SK-N-MC (cell line): ENCODE measurements around the gene MED13L.
A peak's percentile ranks its signal among the peaks of the same experiment; 100 is the strongest.
"Not testable (repeated sequence)": the region's sequence is repeated elsewhere in the genome, so short reads cannot be mapped to it uniquely, and the experiment has no call there.

Source experiments
- DNase-seq: peaks from one replicate; pipeline ENCODE4 v3.0.0-alpha.2; 2011; ENCODE audit warnings: low read depth, low spot score
- H3K27ac ChIP-seq: fragments of 200-600 bp; sonication (generic); 2 replicates; pipeline ENCODE4 v1.5.1; 2016; ENCODE audit warnings: mixed run types
- H3K36me3 ChIP-seq: fragments of 200-600 bp; sonication (generic); 2 replicates; pipeline ENCODE4 v1.6.1; 2017; ENCODE audit warnings: antibody characterized with exemption, low read length, mixed read lengths; ENCODE audit not compliant: insufficient read depth
- H3K4me3 ChIP-seq: fragments of 200-600 bp; sonication (generic); 2 replicates; pipeline ENCODE4 v1.5.1; 2016
- H3K9ac ChIP-seq: fragments of 200-600 bp; sonication (generic); 2 replicates; pipeline ENCODE4 v1.8.0; 2017; ENCODE audit warnings: mixed run types, mixed read lengths; ENCODE audit not compliant: insufficient read length
- H3K9me3 ChIP-seq: fragments of 200-600 bp; sonication (generic); 2 replicates; pipeline ENCODE4 v1.6.1; 2017; ENCODE audit warnings: low read depth, mild to moderate bottlenecking, antibody characterized with exemption, low read length, moderate library complexity, mixed read lengths
- EZH2 ChIP-seq: fragments of 200-600 bp; sonication (generic); IDR thresholded peaks from one replicate; pipeline ENCODE4 v1.6.1; 2017; ENCODE audit warnings: antibody characterized with exemption
- FOXP2 ChIP-seq: optimal IDR thresholded peaks from 2 replicates; pipeline ENCODE3; 2011; ENCODE audit warnings: mild to moderate bottlenecking, moderate library complexity; ENCODE audit not compliant: insufficient read depth; ENCODE audit errors: extremely low read length, control extremely low read depth
- POLR2AphosphoS5 ChIP-seq: IDR thresholded peaks from 2 replicates; pipeline ENCODE4 v1.6.1; 2012; ENCODE audit warnings: mild to moderate bottlenecking, low read depth, low read length, borderline replicate concordance

The MED13L gene

GRCh38 chr12:116291218-116291617 is 13.7 kb upstream of the MED13L start:
- no peaks in the 10 kb centered on the region for H3K9me3 ChIP-seq
- no peaks in the 10 kb centered on the region for H3K36me3 ChIP-seq
- no peak overlapping the region for H3K27ac ChIP-seq
- no peak overlapping the region for H3K9ac ChIP-seq
- TF ChIP-seq FOXP2 = no peak
- no peak for TF ChIP-seq POLR2AphosphoS5
- TF ChIP-seq EZH2 = no peak
- no peak overlapping the region for H3K4me3 ChIP-seq
- no peak for DNase-seq

- no peak for TF ChIP-seq FOXP2
- TF ChIP-seq EZH2 = no peak
- TF ChIP-seq POLR2AphosphoS5 = no peak
- no peak for DNase-seq
- Histone ChIP-seq H3K9ac (no peak overlapping the region), H3K9me3 (no peaks in the 10 kb centered on the region), H3K27ac (no peak overlapping the region), H3K36me3 (no peaks in the 10 kb centered on the region), H3K4me3 (no peak overlapping the region)
Observed at GRCh38 chr12:116288735-116289134, 11.2 kb upstream of the MED13L start.

- H3K9ac ChIP-seq = no peak overlapping the region
- TF ChIP-seq POLR2AphosphoS5 = no peak
- no peak for TF ChIP-seq FOXP2
- TF ChIP-seq EZH2 = no peak
- H3K9me3 ChIP-seq = no peaks in the 10 kb centered on the region
- H3K36me3 ChIP-seq = no peaks in the 10 kb centered on the region
- no peak overlapping the region for H3K4me3 ChIP-seq
- DNase-seq = no peak
- H3K27ac ChIP-seq = peak overlapping the region; percentile 75
Observed at GRCh38 chr12:116287842-116288301, 10.4 kb upstream of the MED13L start.

- DNase-seq = no peak
- TF ChIP-seq POLR2AphosphoS5 (no peak), EZH2 (no peak), FOXP2 (no peak)
- Histone ChIP-seq H3K36me3 (no peaks in the 10 kb centered on the region), H3K9ac (no peak overlapping the region), H3K4me3 (no peak overlapping the region), H3K9me3 (no peaks in the 10 kb centered on the region), H3K27ac (no peak overlapping the region)
Observed at GRCh38 chr12:116284396-116284795, 6.9 kb upstream of the MED13L start.

GRCh38 chr12:116283881-116284280 is 6.4 kb upstream of the MED13L start:
- not testable (repeated sequence) for DNase-seq, H3K36me3 ChIP-seq, H3K9me3 ChIP-seq, H3K27ac ChIP-seq, H3K9ac ChIP-seq, H3K4me3 ChIP-seq

- no peak for DNase-seq
- no peak overlapping the region for H3K9ac ChIP-seq
- no peak for TF ChIP-seq EZH2
- TF ChIP-seq POLR2AphosphoS5 = no peak
- no peak for TF ChIP-seq FOXP2
- no peak overlapping the region for H3K27ac ChIP-seq
- no peaks in the 10 kb centered on the region for H3K9me3 ChIP-seq
- H3K4me3 ChIP-seq = no peak overlapping the region
- H3K36me3 ChIP-seq = no peaks in the 10 kb centered on the region
Observed at GRCh38 chr12:116282371-116283286, 5.1 kb upstream of the MED13L start.

- no peaks in the 10 kb centered on the region for H3K9me3 ChIP-seq
- H3K36me3 ChIP-seq = no peaks in the 10 kb centered on the region
- H3K4me3 ChIP-seq = no peak overlapping the region
- no peak for TF ChIP-seq EZH2
- no peak for TF ChIP-seq FOXP2
- TF ChIP-seq POLR2AphosphoS5 = no peak
- no peak overlapping the region for H3K9ac ChIP-seq
- H3K27ac ChIP-seq = no peak overlapping the region
- DNase-seq = no peak
Observed at GRCh38 chr12:116280595-116281290, 3.2 kb upstream of the MED13L start.

GRCh38 chr12:116278667-116279066 is 1.2 kb upstream of the MED13L start:
- H3K9me3 ChIP-seq = no peaks in the 10 kb centered on the region
- H3K36me3 ChIP-seq = no peaks in the 10 kb centered on the region
- H3K4me3 ChIP-seq = no peak overlapping the region
- DNase-seq = no peak
- TF ChIP-seq EZH2 (no peak), FOXP2 (no peak), POLR2AphosphoS5 (no peak)
- no peak overlapping the region for H3K27ac ChIP-seq
- H3K9ac ChIP-seq = no peak overlapping the region

GRCh38 chr12:116278279-116278626 is 760 bp upstream of the MED13L start:
- Histone ChIP-seq H3K9me3 (no peaks in the 10 kb centered on the region), H3K36me3 (no peaks in the 10 kb centered on the region), H3K27ac (no peak overlapping the region), H3K4me3 (peak overlapping the region; percentile 67), H3K9ac (peak overlapping the region; percentile 45)
- no peak for DNase-seq
- TF ChIP-seq FOXP2 (no peak), EZH2 (no peak), POLR2AphosphoS5 (no peak)
